ENCODE measurements around the gene WBP2. TPM values are rescaled to one million over a fixed set of nuclear protein-coding genes. Genes with fewer than 3 reads are reported as not detected.

Gene WBP2
- total RNA-seq, 1 donor from 2014 or later = 72.6 TPM

GRCh38 chr17:75838410-75838809, 16.7 kb downstream of the WBP2 start:
- Histone ChIP-seq H3K27ac (ENCODE audit: low read depth, low read length) (no peak overlapping the region), H4K20me1 (ENCODE audit: insufficient read depth, low read length) (no peaks in the 10 kb centered on the region), H3K27me3 (ENCODE audit: insufficient read depth, low read length) (no peaks in the 10 kb centered on the region), H2AFZ (ENCODE audit: low read depth, low read length) (no peak overlapping the region), H3K4me1 (ENCODE audit: insufficient read depth, low read length) (no peaks in the 10 kb centered on the region), H3K79me2 (ENCODE audit: insufficient read depth, low read length) (no peaks in the 10 kb centered on the region), H3K36me3 (ENCODE audit: insufficient read depth, low read length) (no peaks in the 10 kb centered on the region), H3K4me2 (ENCODE audit: low read length) (no peak overlapping the region), H3K9ac (ENCODE audit: low read length) (no peak overlapping the region), H3K9me3 (ENCODE audit: insufficient read depth, low read depth, low read length) (no peaks in the 10 kb centered on the region), H3K4me3 (ENCODE audit: insufficient read depth, low read depth, low read length) (no peak overlapping the region)
- Mint-ChIP-seq H3K27ac (ENCODE audit: unreplicated experiment) (no peak overlapping the region), H3K4me1 (ENCODE audit: low read depth, unreplicated experiment) (no peaks in the 10 kb centered on the region), H3K36me3 (ENCODE audit: low read depth, unreplicated experiment) (peaks cover 1% of the 10 kb centered on the region), H3K4me3 (ENCODE audit: unreplicated experiment) (no peak overlapping the region), H3K9me3 (ENCODE audit: unreplicated experiment) (no peaks in the 10 kb centered on the region), H3K27me3 (ENCODE audit: low read depth, unreplicated experiment) (peaks cover 8% of the 10 kb centered on the region)
- TF ChIP-seq CTCF (IDR thresholded peaks at IDR 0.05; ENCODE audit: insufficient read depth, low read depth, low read length) (no peak), EZH2 (IDR thresholded peaks at IDR 0.05; ENCODE audit: insufficient read depth, low read length) (no peak)
- FAIRE-seq (no peak), DNase-seq (ENCODE audit: low read depth) (no peak)

- H3K27ac ChIP-seq (ENCODE audit: low read depth, low read length) = no peak overlapping the region
- Mint-ChIP-seq H3K36me3 (ENCODE audit: low read depth, unreplicated experiment) (peaks cover 1% of the 10 kb centered on the region), H3K4me3 (ENCODE audit: unreplicated experiment) (no peak overlapping the region), H3K27me3 (ENCODE audit: low read depth, unreplicated experiment) (peaks cover 8% of the 10 kb centered on the region), H3K27ac (ENCODE audit: unreplicated experiment) (no peak overlapping the region), H3K9me3 (ENCODE audit: unreplicated experiment) (no peaks in the 10 kb centered on the region), H3K4me1 (ENCODE audit: low read depth, unreplicated experiment) (peaks cover 5% of the 10 kb centered on the region)
- no peak overlapping the region for H3K4me2 ChIP-seq (ENCODE audit: low read length)
- H3K9ac ChIP-seq (ENCODE audit: low read length) = no peak overlapping the region
- H2AFZ ChIP-seq (ENCODE audit: low read depth, low read length) = no peak overlapping the region
- H3K79me2 ChIP-seq (ENCODE audit: insufficient read depth, low read length) = no peaks in the 10 kb centered on the region
- no peak for TF ChIP-seq EZH2 (IDR thresholded peaks at IDR 0.05; ENCODE audit: insufficient read depth, low read length)
- no peak for TF ChIP-seq CTCF (IDR thresholded peaks at IDR 0.05; ENCODE audit: insufficient read depth, low read depth, low read length)
- H4K20me1 ChIP-seq (ENCODE audit: insufficient read depth, low read length) = no peaks in the 10 kb centered on the region
- H3K4me3 ChIP-seq (ENCODE audit: insufficient read depth, low read depth, low read length) = no peak overlapping the region
- H3K9me3 ChIP-seq (ENCODE audit: insufficient read depth, low read depth, low read length) = no peaks in the 10 kb centered on the region
- FAIRE-seq = no peak
- DNase-seq (ENCODE audit: low read depth) = no peak
- H3K27me3 ChIP-seq (ENCODE audit: insufficient read depth, low read length) = no peaks in the 10 kb centered on the region
- no peaks in the 10 kb centered on the region for H3K36me3 ChIP-seq (ENCODE audit: insufficient read depth, low read length)
- no peaks in the 10 kb centered on the region for H3K4me1 ChIP-seq (ENCODE audit: insufficient read depth, low read length)
These were observed 17.2 kb downstream of the WBP2 start for GRCh38 chr17:75837899-75838298.

- Mint-ChIP-seq H3K4me1 (ENCODE audit: low read depth, unreplicated experiment) (peaks cover 10% of the 10 kb centered on the region), H3K27ac (ENCODE audit: unreplicated experiment) (no peak overlapping the region), H3K27me3 (ENCODE audit: low read depth, unreplicated experiment) (peaks cover 8% of the 10 kb centered on the region), H3K4me3 (ENCODE audit: unreplicated experiment) (no peak overlapping the region), H3K9me3 (ENCODE audit: unreplicated experiment) (no peaks in the 10 kb centered on the region), H3K36me3 (ENCODE audit: low read depth, unreplicated experiment) (peaks cover 1% of the 10 kb centered on the region)
- Histone ChIP-seq H3K4me2 (ENCODE audit: low read length) (no peak overlapping the region), H3K79me2 (ENCODE audit: insufficient read depth, low read length) (no peaks in the 10 kb centered on the region), H3K9me3 (ENCODE audit: insufficient read depth, low read depth, low read length) (no peaks in the 10 kb centered on the region), H3K4me3 (ENCODE audit: insufficient read depth, low read depth, low read length) (no peak overlapping the region), H3K27me3 (ENCODE audit: insufficient read depth, low read length) (no peaks in the 10 kb centered on the region), H3K27ac (ENCODE audit: low read depth, low read length) (no peak overlapping the region), H2AFZ (ENCODE audit: low read depth, low read length) (no peak overlapping the region), H3K36me3 (ENCODE audit: insufficient read depth, low read length) (no peaks in the 10 kb centered on the region), H3K4me1 (ENCODE audit: insufficient read depth, low read length) (peaks cover 5% of the 10 kb centered on the region), H3K9ac (ENCODE audit: low read length) (no peak overlapping the region), H4K20me1 (ENCODE audit: insufficient read depth, low read length) (no peaks in the 10 kb centered on the region)
- no peak for DNase-seq (ENCODE audit: low read depth)
- TF ChIP-seq CTCF (IDR thresholded peaks at IDR 0.05; ENCODE audit: insufficient read depth, low read depth, low read length) (no peak), EZH2 (IDR thresholded peaks at IDR 0.05; ENCODE audit: insufficient read depth, low read length) (no peak)
- no peak for FAIRE-seq
These were observed 18.5 kb downstream of the WBP2 start for GRCh38 chr17:75836605-75837004.
